Epidermal melanocyte (primary cell): Measurements from ENCODE around the gene GLOD4.
"Not testable (repeated sequence)": the region's sequence is repeated elsewhere in the genome, so short reads cannot be mapped to it uniquely, and the experiment has no call there.

Experiments used
- DNase-seq: peaks from one replicate; pipeline ENCODE4 v3.0.0; 2011; ENCODE audit warnings: low spot score; ENCODE audit not compliant: insufficient read length

The GLOD4 gene

DNA sequence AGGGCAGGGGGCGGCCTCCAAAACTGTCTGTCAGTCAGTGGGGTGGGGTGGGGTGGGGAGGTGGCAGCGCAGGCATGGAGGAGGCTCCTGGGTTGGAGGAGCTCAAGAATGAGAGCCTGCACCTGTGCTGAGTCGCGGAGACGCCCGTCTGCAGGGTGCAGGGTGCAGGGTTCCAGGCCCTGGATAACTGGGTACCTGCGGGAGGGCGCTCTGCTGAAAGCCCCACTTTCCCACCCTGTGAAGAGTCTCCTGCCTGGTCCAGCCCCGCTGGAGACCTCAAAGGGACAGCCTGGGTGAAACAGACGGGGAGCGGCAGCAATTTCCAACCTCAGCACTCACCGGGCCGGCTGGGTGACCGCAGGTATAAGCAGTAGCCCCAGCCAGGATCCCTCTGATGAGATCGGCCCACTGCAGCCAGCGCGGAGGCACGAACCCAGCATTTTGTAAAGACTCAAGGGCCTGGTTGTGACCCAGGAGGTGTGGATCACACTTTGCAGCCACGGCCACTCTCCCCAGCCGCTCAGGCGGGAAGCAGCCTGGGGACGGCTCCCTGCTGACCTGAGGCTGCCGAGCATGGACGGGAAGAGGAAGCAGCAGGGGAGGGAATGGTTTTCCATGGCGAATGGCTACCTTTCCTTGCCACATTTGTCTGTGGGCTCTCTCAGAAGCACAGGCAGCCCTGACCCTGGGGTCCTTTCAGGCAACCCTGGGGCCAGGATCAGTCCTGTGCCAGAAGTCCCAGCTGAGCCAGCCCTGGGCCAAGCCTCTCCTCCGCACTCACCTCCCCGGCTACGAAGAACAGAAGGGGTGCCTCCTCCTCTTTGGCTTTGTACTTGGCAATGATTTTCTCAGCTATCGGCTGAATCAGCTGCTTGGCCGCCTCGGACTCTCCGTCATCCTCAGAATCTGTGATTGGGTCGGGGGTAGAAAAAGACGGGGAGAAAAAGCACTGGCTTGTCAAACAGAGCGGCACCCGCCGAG is 21.1 kb upstream of the GLOD4 start:
- no peak for DNase-seq

DNA sequence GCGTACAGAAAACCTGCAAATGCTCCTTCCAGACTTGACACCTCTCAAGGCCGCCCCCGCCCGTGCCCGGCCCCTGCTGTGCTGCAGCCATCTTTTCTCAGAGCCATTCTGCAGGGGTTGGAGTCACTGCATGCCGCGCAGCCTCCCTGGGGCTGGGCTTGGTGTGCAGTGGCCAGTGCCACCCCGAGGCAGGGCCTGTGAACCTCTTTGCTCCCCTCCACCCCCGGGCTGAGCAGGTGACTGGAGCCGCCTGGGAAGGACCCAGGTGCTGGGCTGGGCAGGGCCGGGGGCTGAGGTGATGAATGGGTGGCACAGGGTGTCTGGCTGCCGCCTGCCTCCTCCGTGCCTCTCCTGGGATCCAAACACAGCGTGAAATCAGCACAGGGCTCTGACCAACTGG is 20.4 kb upstream of the GLOD4 start:
- DNase-seq, result no peak

DNA sequence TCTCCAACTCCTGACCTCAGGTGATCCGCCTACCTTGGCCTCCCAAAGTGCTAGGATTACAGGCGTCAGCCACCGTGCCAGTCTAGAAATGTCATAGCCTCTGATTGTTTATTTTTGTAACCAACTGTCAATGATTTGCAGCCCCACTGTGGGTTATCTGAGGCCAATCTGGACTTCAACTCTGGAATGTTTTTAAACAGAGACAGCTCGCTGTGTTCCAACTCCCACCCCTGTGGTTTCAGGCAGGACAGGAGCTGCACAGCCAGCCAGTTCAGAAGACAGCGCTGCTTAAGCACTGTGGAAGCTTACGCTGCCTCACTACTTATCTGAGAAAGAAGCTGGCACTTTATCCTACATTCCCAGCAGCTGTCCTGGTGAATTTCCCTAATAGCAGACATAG is 19.6 kb upstream of the GLOD4 start:
- DNase-seq, result no peak

DNA sequence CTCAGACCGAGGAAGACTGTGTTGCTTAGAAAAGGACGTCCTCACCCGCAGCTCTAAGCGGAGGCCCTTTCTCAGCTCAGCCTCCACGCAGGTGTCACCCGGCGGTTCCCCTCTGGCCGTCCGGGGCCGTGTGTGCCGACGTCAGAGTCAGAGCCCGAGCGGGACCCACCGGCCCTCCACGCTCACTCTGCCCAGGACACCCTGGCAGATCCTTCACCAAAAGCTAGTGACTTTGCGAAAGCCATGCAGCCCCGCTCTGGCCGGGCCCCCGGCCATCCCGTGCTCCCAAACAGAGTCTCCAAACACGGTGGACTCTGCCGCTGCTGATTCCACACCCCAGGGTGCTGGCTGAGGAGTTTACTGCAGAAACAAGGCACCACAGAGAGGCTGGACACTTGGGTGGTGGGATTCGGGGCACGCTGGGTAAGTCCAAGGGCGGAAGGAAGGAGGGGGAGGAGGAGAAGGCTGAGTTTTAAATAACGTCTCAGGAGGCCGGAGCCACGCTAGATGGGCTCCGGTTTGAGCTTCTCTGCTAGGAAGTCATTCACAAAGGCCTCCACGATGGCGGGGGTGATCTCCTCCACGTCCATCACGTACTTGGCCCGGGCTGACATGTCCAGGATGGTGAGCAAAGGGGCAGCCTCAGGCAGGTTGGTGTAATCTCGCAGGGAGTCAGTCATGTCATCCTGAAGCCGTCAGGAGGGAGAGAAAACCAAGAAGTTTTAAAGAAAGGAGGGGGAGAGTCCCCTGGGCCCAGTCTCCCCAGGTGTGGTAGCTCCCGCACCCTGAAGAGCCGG is 18.6 kb upstream of the GLOD4 start:
- no peak for DNase-seq

DNA sequence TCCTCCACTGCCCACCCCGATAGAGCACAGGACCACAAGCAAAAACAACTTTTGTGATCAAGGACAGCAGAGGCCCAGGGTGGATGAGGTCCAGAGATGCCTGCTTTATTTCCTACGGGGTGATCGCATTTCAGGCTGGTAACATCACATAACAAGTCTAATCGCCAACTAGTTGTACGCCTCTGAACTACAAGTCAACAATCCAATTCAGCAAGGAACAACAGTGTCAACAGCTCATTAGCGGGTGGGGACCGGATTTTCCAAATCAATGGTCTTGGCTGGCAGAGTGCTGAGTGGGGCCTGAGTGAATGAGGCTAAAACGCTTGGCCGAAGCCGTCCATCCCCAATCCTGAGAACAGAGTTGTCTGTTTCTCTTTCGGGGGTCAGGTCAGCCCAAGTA is 17.2 kb upstream of the GLOD4 start:
- no peak for DNase-seq

DNA sequence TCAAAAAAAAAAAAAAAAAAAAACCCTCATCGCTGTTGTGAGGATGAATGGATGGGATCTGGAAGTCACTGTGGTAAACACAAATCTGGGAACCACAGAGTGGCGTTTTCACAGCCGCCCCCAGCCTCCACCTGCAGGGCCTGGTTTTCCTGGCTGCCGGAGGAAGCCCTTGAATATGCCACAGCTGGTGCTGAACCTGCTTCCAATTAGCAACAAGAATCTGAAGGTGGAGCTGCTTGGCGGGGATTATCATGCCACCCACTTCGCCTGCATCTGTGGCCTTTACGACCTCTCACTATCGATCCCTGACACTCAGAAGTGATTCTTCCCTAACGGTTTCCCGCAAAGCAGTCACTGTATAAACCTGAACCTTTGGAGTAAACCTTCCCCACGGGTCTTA is 16.2 kb upstream of the GLOD4 start:
- DNase-seq, result no peak

DNA sequence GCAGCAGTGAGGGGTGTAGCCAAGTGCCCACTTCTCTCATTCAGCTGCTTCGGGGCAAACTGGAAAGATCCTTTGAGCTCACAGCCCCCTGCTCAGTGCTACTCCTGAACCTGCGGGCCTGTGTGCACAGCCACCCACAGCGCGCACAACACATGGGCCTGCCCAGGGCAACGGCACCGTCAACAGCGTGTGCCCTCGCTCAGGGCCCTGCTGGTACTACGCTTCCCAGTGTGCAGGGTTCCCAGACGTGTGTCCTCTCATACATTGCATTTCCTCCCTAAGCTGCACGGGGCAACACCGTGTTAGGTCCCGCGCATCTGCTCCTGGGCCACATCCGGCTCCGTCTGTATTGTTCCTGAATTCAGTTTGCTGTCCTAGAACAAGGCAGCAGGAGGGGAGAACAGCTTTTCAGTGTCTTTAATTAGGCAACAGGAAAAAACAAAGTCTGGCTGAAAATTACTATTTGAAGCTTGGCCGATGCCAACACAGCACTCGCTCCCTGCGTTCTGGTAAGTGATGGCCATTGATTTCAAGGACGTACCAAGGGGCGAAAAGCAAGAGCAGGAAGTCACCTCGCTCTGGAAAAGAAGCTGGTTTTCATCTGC is 15.3 kb upstream of the GLOD4 start:
- DNase-seq, result no peak

DNA sequence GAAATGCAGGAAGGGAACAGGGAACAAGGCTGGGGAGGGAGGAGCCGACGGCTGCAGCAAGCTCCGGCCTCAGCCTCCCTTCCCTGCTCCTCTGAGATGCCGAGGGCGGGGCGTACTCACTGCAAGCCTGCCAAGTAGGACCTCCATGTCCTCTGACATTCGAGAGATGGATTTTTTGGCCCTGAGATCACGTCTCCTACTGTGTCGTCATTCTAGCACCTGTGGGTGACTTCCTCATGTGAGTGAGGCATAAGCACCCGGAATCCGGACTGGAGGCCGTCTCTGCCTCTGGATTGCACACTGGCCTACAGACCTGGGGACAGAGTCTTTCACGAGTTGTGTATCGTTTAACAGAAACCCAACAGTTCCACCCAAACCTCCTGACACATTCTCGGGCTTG is 14.5 kb upstream of the GLOD4 start:
- DNase-seq, result no peak

DNA sequence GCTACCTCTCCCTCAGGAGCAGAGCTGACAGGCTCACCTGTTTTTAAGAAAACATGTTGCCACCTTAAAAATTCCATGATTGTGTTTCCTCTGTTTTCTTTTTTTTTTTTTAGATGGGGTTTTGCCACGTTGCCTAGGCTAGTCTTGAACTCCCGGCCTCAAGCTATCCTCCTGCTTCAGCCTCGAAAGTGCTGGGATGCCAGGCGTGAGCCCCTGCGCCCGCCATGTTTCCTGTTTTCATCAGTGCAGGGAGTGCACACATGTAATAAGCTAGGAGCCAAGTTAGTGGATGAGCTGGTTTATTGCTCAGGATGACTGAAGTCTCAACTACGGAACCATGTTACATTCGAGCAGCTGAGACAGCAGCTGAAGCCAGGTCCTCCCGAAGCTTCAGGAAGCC is 13.6 kb upstream of the GLOD4 start:
- DNase-seq, result no peak

DNA sequence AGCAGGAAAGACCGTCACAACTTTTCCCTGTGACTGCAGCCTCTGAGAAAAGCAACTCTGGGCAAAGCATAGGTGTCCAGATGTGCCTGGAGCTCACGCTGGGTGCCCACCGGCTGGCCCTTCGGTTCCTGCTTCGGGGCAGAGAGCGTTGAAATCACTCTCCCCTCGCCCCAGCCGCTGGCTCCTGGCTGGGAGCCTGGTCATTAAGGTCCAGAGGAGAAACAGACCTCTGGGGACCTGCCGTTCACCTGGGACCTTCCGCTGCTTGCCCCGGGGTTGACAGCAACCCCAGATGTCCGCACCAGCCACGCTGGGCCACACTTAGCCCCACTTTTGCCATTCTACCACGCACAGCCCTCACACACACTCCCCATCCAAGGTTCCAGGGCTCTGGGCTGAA is 13.2 kb upstream of the GLOD4 start:
- no peak for DNase-seq

DNA sequence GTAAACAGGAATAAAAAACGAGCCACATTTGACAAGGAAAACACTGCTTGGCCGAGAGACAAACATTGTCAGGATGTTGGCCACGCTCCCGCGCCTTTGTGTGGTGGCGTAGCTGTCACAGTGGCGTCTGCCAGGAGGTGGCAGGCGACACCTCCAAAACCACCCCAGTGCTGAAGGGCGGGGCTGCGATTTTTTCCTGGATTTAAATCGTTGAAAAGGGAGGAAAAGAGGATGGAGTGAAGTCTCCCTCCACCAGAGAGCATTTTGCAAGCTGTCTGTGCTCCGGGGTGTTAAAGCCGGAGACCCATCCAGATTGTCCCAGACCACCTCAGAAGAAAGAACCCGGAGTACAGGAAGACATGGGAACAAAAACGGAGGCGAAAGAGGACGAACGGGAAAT is 12.8 kb upstream of the GLOD4 start:
- DNase-seq, result peak; percentile 75

DNA sequence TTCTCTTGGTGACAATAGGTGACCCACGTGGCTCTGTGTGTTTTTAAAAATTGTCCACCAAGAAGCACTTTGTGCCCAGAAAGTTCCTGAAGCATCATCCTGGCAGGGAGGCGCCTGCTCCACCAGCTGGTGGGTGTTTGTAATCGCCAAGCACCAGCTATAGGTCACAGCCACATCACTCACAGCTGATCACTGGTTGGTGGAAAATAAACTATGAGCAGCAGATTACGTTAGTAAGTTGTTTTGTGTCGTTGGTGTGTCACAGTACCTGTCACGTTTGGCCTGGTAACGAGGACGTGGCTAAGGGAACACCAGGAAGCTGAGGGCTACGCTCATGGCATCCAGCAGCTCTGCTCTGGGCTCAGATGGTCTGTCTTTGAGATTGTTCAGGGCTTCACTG is 10.2 kb upstream of the GLOD4 start:
- no peak for DNase-seq

DNA sequence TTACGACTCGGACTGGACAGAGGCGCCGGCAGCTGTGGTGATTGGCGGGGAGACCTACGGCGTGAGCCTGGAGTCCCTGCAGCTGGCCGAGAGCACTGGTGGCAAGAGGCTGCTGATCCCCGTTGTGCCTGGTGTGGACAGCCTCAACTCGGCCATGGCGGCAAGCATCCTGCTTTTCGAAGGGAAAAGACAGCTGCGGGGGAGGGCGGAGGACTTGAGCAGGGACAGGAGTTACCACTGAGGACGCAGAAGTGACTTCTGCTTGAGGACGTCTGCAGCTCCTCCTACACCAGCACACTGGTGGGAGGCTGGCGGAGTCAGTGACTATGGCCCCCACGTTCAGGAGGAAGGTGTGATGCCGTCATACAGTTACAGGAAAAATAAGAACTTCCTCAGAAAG is 9.7 kb upstream of the GLOD4 start:
- no peak for DNase-seq

DNA sequence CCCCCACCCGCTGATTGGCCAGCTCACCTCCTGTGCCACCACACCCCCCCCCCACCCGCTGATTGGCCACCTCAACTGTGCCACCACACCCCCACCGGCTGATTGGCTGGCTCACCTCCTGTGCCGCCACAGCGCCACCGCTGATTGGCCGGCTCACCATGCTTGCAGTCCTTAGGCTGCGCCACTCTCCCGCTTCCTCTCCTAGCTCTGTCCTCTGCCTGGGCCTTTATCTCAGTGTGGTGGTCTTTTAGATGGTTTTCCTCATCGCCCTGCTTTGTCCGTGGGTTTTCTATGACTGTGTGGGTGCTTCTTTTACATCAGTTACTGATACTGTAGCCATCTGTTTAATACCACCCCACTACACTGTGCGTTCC is 8.8 kb upstream of the GLOD4 start:
- DNase-seq, result not testable (repeated sequence)

DNA sequence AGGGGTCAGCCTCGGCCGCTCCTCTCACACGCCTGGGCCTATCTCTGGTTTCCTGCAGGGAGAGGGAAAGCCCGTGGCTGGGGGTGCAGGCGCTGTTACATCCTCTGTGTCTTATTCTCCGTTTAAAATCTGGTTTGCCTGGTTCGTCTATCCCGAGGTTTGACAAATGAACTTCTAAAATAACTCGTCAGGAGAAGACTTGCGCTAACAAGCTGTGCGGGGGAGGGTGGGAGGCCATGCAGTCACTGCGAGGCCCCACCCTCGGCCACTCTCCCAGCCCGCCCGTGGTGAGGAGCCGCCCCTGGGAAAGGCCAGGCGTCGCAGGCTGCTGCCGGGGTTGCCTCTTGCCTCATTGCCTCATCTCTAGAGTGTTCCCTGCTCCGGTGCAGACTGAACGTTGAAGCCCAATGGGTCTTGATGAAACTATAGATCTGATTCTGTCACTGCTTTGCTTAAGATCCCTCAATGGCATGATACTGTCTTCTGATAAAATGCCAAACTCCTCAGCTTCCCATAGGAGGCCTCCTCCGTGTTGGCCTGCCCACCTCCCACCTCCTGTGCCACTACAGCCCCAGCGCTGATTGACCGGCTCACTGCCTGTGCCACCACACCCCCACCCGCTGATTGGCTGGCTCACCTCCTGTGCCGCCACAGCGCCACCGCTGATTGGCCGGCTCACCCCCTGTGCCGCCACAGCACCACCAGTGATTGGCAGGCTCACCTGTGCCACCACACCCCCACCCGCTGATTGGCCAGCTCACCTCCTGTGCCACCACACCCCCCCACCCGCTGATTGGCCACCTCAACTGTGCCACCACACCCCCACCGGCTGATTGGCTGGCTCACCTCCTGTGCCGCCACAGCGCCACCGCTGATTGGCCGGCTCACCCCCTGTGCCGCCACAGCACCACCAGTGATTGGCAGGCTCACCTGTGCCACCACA is 8.1 kb upstream of the GLOD4 start:
- not testable (repeated sequence) for DNase-seq

DNA sequence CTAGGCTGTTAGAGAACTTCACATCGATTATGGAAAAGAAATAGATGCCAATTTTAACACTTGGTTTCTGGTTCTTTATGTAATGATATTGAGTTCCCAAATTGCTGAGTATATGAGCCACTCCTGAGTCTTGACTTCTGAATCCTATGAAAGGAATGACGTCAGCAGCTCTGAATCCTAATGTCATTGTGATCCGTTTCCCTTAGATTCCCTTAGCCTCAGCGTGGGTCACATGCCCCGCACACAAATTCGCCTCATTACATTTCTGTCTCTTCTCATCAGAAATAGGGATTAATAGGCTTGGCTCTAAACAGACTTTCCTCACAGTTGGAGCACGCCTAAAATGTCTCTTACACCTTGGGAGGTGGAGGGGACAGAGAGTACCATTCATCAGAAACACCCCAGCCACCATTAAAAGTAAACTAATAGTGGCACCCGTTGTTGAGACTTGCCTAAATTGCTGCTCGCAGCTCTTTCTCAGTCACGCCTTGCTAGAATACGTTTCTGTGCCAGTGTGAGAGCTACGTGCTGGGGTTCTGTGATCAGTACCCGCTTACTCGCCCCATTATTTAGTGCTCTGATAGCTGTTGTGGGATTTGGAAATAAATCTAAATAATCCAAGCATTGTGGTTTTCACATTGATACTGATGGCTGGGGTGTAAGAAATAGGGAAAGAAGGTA is 7.2 kb upstream of the GLOD4 start:
- DNase-seq, result no peak

DNA sequence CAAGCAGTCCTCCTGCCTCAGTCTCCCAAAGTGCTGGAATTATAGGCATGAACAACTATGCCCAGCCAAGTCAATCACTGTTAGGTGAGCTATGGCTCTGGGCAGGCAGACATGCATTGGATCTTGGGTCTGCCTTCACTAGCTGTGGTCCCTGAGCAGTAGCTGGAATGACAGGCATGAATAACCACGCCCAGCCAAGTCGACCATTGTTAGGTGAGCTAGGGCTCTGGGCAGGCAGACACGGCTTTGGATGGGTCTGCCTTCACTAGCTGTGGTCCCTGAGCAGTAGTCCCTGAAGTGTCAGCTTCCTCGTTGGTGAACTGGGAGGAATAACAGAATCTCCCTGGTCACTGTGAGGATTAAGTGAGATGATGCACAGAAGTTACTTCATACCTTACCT is 6.5 kb upstream of the GLOD4 start:
- no peak for DNase-seq

DNA sequence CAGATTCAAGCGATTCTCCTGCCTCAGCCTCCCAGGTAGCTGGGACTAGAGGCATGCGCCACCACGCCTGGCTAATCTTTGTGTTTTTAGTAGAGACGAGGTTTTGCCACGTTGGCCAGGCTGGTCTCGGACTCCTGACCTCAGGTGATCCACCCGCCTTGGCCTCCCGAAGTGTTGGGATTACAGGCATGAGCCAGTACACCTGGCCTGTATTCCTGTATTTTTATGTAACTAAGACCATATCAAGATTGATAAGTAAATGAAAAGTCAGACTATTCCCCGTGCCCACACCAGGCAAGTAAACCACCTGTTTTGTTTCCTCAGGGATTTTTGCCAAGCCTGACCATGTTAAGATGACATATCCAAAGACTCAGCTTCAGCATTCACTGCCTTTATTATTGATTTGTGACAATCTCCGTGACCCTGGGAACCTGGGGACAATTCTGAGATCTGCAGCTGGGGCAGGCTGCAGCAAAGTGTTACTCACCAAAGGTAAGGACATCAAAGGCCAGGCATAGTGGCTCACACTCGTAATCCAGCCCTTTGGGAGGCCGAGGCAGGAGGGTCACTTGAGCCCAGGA is 5.7 kb upstream of the GLOD4 start:
- DNase-seq, result no peak

DNA sequence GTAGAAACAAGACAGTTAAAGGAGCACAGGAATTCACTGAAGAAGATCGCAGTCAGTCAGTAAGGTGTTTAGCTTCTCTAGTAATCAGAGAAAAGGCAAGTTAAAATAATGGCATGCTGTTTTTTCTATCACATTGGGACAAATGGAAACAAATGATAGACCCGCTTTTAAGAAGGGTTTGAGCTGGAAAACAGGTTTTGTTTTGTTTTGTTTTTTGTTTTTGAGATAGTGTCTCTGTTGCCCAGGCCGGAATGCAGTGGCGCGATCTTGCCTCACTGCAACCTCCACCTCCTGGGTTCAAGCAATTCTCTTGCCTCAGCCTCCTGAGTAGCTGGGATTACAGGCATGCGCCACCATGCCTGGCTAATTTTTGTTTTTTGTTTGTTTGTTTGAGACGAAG is 3.8 kb upstream of the GLOD4 start:
- not testable (repeated sequence) for DNase-seq

DNA sequence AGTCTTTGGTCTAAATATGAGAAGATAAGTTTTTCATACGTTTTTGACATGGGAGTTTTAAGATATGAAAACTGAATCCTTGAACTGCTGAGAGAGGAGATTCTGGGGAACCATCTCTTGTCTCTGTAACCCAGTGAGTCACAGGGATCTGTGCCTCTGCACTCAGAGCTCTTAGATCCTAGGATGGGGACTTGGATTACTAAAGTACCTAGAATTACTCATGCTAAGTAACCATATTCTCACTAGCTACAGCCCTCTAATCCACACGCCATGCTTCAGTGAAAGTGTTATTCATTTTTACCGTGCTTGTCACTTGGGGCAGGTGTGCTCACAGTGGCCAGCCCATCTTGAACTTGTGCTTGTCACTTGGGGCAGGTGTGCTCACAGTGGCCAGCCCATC is 2.1 kb upstream of the GLOD4 start:
- no peak for DNase-seq
